GM18907 (cell line): ENCODE results near the gene PRCC.

Experiments
- ATAC-seq: cut with Tn5 transposase; IDR thresholded peaks from one replicate; pipeline ENCODE4 v1.9.1; 2021; ENCODE audit warnings: mild to moderate bottlenecking, moderate library complexity; ENCODE audit not compliant: unreplicated experiment

The PRCC gene

GRCh38 chr1:156840186-156840897 lies 73.0 kb downstream of the PRCC start:
- ATAC-seq: no peak

DNA sequence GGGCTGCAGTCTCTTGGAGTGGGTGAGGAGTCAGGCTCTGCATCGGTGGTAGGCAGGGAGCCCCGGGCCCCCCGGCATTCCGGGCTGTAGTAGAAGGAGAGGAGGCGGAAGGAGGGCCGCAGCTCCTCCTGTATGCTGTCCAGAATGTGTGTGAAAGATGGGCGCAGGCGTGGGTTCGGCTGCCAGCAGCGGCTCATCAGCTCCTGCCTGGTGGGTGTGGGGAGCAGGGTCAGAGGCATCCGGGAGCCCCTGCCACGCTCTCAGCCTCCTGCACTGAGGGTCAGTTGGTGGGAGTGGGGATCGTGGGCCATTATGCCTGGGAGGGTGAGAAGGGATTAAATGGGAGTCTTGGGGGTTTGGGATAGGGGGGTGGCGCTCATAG lies 73.6 kb downstream of the PRCC start:
- no peak for ATAC-seq

DNA sequence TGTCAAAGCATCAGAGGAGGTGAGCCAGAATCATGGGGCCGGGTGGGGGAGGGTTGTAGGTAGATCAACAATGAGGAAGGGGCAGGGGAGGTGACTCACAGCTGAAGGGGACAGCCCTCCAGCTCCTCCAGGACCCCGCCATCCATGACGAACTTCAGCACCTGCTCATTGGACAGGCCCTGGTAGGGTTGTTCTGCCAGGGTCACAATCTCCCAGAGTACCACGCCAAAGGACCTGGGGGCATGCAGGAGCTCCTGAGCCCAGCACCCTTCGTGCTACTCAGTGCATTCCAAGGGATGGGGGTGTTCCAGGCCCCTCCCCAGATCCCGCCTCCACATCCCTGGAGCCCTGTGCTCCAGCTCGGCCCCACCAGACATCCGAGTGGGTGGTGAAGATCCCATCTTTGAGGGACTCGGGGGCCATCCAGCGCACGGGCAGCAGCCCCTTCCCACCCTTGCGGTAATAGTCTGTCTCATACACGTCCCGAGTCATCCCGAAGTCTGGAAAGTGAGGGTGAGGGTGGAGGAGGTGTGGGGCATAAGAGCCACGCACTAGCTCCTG lies 74.0 kb downstream of the PRCC start:
- no peak for ATAC-seq

GRCh38 chr1:156842618-156843300 lies 75.4 kb downstream of the PRCC start:
- ATAC-seq: no peak

GRCh38 chr1:156844102-156844501 lies 76.8 kb downstream of the PRCC start:
- no peak for ATAC-seq

DNA sequence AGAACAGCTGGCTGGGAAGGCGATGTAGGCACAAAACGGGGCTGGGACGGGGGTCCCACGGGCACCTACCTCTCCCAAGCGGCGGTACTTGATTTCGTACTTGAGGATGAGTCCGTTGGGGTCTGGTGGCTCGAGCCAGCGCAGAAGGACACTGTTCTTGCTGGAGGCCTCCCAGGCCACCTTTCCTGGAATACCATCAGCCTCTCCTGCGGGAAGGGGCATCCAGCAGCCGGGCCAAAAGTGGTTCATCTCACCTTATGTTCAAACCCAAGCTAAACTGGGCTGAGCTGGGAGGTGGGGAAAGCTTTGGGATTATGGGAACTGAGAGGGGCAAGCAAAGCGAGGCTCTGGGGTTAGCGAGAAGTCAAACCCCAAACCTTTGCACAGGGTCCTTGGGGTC lies 77.3 kb downstream of the PRCC start:
- no peak for ATAC-seq

GRCh38 chr1:156845055-156845952 lies 78.0 kb downstream of the PRCC start:
- no peak for ATAC-seq

GRCh38 chr1:156845953-156846545 lies 78.7 kb downstream of the PRCC start:
- no peak for ATAC-seq

DNA sequence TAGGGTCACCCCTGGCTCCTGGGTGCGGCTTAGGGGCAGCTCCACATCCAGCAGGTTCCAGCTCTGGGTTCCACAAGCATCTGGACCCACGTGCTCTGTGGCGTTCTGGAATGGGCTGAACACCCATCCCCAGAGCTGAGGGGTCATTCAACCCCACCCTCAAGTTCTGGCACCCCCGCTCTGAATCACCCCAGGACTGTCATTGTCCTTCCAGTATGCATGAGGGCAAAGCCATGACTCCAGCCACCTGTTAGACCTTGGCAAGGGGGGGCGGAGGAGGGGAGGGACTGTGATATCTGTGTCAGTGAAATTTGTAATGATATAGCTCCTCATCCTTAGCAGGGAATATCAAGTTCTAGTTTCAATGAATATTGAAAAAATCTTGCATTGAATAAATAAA lies 79.3 kb downstream of the PRCC start:
- ATAC-seq: no peak

DNA sequence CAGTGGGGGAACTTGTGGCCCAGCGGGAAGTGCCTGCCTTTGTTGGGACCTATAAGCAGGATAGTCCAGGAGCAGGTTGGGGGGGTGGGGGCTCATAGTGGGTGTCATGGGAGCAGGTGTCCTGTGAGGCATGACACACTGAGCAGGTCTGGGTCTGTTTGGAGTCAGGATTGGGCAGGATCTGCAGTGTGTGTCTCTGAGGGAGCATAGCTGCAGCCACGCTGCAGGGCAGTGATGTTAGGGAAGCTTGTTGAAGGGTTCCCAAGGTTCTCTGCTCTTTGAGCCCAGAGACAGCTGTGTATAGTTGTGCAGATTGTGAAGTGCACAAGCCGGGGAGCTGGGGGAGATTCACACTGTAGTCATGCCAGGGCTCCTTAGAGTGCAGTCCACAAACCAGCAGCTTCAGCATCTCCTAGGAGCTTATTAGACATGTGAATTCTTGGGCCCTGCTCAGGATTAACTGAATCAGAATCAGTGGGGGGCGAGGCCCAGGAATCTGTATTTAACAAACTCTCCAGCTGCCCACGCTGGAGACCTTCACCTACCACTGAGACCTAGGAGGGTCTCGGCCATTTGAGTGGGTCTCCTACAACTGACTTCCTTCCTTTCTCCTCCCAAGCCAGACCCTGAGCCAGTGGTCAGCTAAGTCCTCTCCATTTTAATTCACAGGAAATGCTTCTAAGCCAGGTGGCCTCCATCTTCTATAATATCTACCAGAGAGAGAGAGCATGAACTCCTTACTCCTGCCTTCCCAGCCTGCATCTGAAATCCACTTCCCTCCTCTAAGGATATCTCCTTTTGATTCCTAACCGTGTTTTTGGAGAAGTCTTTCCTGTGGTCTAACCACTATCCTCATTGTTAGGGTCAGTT lies 80.5 kb downstream of the PRCC start:
- ATAC-seq: no peak

DNA sequence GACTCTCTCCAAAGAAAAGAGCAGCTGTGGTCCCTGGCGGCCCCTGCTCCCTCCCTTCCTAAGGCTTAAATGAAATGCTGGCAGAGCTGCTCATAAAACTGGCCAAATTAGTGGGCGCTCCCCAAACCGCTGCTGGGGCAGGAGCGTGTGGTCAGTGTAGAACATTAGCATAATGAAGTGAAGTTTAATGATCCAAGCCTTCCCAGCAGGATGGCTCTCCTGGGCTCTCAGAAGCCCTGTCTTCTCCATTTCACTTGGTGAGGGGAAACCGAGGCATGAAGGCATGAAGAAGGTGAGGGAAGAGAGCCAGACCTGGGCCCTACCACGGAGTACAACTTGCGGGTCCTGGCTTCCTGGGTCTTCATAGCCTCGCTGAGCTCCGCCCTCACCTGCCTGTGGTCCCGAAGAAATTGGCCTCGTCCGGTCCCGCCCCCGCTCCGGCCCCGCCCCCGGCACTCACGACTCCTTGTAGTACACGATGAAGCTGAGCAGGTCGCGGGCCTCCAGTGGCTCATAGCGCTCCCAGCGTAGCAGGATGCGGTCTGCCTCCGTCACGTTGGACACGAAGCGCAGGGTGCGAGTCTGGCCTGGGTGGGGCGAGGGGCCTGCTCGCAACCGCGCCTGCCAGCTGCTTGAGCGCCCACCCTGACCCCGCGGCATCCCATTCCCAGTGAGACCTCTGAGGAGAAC lies 81.3 kb downstream of the PRCC start:
- ATAC-seq: no peak

DNA sequence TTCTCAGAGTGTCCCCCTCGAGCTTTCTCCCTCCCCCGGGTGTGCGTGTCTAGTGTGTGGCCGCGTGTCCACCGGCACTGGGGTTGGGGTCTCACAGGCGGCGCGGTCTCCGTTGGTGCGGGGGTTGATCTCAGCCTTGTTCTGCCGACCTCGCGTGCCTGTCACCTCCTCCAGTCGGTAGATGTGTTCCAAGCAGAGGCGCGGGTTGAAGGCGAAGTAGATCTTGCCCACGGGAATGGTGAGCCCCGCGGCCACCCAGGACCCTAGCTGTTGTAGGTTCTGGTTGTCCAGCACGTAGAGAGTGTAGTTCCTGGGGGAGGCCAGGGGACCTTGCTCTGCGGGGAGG lies 81.8 kb downstream of the PRCC start:
- ATAC-seq: no peak
